ENCODE data around the gene SLC7A8. TPM values are rescaled to one million over a fixed set of nuclear protein-coding genes. Genes with fewer than 3 reads are reported as not detected.
"Not testable (repeated sequence)": the region's sequence is repeated elsewhere in the genome, so short reads cannot be mapped to it uniquely, and the experiment has no call there.

The SLC7A8 gene
- total RNA-seq, 1 donor from 2014 or later = 3.3 TPM

- H3K4me3 ChIP-seq (ENCODE audit: low read depth, low read length) = no peak overlapping the region
- DNase-seq (ENCODE audit: low read depth) = no peak
- no peak for TF ChIP-seq CTCF (conservative IDR thresholded peaks at IDR 0.05; ENCODE audit: low read depth, low read length)
Observed at GRCh38 chr14:23215421-23215820, 32.0 kb upstream of the SLC7A8 start.

- H3K4me3 ChIP-seq (ENCODE audit: low read depth, low read length) = no peak overlapping the region
- peak; percentile 27 for DNase-seq (ENCODE audit: low read depth)
- no peak for TF ChIP-seq CTCF (conservative IDR thresholded peaks at IDR 0.05; ENCODE audit: low read depth, low read length)
Observed at GRCh38 chr14:23209651-23210423, 26.4 kb upstream of the SLC7A8 start.

- TF ChIP-seq CTCF (conservative IDR thresholded peaks at IDR 0.05; ENCODE audit: low read depth, low read length) = no peak
- H3K4me3 ChIP-seq (ENCODE audit: low read depth, low read length) = no peak overlapping the region
- no peak for DNase-seq (ENCODE audit: low read depth)
Observed at GRCh38 chr14:23208324-23208723, 24.9 kb upstream of the SLC7A8 start.

- H3K4me3 ChIP-seq (ENCODE audit: low read depth, low read length) = no peak overlapping the region
- no peak for TF ChIP-seq CTCF (conservative IDR thresholded peaks at IDR 0.05; ENCODE audit: low read depth, low read length)
- no peak for DNase-seq (ENCODE audit: low read depth)
Observed at GRCh38 chr14:23207146-23207540, 23.7 kb upstream of the SLC7A8 start.

- no peak for TF ChIP-seq CTCF (conservative IDR thresholded peaks at IDR 0.05; ENCODE audit: low read depth, low read length)
- no peak overlapping the region for H3K4me3 ChIP-seq (ENCODE audit: low read depth, low read length)
- no peak for DNase-seq (ENCODE audit: low read depth)
Observed at GRCh38 chr14:23206422-23207145, 23.1 kb upstream of the SLC7A8 start.

GRCh38 chr14:23202001-23202400 lies 18.5 kb upstream of the SLC7A8 start:
- no peak for TF ChIP-seq CTCF (conservative IDR thresholded peaks at IDR 0.05; ENCODE audit: low read depth, low read length)
- DNase-seq (ENCODE audit: low read depth) = no peak
- no peak overlapping the region for H3K4me3 ChIP-seq (ENCODE audit: low read depth, low read length)

- not testable (repeated sequence) for H3K4me3 ChIP-seq (ENCODE audit: low read depth, low read length)
Observed at GRCh38 chr14:23199141-23199540, 15.7 kb upstream of the SLC7A8 start.

GRCh38 chr14:23196487-23196886 lies 13.0 kb upstream of the SLC7A8 start:
- not testable (repeated sequence) for H3K4me3 ChIP-seq (ENCODE audit: low read depth, low read length); DNase-seq (ENCODE audit: low read depth)

More at GRCh38 chr14:23199141-23199540, 15.7 kb upstream of the SLC7A8 start:
- DNase-seq (ENCODE audit: low read depth) = not testable (repeated sequence)

All from epithelial cell of proximal tubule (primary cell).